Activated gamma-delta T cell treated with Interleukin-2 at 50 U/mL for 16 hours (primary cell): ENCODE results near the gene MAEA.

Experiments used
- DNase-seq: peaks from one replicate; pipeline ENCODE4 v3.0.0-alpha.2; 2020

MAEA gene

DNA sequence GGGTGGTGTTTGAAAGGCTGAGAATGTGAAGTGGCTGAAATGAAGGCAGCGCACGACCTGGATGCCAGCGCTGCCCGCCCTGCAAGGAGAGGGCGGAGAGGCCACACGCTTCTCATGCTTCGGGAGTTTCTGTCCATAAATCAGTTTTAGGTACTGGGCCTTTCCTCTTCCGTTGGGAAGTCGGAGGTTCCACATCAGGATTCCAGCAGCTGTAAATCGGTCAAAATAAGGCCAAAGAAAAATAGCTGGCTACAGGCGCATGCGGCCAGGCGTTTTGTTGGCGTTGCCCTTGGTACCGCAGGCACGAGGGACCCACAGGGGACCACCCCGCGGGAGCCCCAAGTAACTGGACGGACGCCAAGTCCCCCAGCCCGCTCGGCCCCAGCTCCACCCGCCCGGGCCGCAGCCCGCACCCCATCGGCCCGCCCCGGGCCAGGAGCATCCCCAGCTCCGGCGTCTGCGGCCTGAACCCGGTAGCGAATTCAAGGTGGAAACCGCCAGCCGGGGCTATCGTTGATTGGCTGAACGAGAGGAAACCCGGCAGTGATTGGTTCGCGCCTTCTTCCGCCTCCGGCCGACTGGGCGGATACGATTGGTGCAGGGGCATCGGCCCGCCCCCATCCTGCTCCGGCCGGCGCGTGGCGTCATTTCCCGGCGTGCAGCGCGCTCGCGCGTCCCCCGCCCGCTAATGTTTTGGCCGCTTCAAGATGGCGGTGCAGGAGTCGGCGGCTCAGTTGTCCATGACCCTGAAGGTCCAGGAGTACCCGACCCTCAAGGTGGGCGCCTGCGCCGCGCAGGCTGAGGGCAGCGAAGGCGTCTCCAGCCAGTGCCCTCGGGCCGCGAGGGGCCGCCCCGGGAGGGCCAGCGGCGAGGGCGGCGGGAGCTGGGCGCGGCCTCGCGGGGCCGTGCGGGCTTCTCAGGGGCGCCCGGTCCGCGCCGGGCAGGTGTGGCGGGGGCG lies at the start of gene MAEA:
TSS of gene MAEA (plus strand) at position 685 of the 958 bp plus-strand sequence. CDS start at position 708, 23 bp downstream.
- DNase-seq, result peak; percentile 96

DNA sequence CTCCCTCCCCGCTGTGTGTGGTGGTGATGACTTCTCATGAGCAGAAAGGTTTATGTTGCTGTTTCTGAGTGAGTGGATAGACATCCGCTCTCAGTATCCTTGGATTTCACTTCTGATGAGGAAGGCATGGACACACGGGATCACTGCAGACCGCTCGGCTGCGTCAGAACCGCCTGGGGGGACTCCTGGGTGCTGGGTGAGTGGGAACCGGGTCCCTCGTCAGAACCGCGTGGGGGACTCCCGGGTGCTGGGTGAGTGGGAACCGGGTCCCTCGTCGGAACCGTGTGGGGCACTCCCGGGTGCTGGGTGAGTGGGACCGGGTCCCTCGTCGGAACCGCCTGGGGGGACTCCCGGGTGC lies 49.8 kb upstream of the MAEA start:
- DNase-seq, result no peak

DNA sequence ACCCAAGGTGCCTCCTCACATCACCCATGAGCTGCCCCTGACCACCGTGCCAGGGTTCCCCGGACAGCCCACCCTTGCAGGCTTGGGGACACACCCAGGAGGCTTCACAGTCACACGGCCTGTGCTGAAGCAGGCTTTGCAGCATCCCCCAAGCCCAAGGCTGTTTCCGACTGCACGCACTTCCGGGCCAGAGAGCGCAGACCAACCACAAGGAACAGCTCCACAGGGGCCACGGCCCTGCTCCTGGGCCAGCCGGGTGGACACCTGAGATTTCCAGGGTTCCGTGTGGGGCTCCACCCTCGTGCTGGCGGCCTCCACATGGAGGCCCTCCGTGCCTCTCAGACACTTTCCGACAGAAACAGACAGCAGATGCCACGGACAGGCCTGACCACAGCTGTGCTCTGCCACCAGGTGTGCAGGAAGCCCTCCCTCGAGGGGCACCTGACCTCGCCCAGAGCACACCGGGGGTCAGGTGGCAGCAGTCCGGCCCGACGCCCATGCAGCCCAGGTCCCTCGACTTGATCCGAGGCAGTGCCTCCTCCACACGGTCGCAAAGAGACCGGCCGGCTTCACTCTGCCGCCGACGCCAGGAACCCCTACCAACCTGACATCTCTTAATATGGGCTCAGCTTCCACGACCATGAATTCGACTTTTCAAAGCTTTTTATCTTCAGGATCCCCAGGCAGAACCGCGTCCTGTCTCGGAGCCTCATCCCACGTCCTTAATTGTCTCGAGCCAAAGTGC lies 48.8 kb upstream of the MAEA start:
- no peak for DNase-seq

DNA sequence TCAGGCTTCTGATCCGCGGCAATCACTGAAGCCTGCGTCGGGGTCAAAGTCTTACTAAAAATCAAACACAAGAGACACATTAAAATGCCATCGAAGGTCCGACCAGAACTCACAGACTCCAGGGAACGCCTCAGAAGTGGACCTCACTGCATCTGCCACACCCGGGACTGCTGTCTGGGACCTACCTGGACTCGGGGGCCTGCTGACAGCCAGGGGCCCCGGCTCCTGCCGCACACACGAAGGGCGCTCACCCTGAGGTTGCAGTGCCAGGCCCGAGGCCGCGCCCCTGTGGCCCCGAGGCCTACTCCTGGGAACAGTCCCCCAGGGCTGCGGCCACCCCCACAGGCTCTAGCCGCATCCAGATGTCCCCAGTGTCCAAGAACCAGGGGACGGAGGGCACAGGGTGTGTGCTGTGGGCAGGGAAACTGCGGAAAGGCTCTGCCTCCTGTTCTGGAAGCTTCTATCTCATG lies 48.2 kb upstream of the MAEA start:
- no peak for DNase-seq

DNA sequence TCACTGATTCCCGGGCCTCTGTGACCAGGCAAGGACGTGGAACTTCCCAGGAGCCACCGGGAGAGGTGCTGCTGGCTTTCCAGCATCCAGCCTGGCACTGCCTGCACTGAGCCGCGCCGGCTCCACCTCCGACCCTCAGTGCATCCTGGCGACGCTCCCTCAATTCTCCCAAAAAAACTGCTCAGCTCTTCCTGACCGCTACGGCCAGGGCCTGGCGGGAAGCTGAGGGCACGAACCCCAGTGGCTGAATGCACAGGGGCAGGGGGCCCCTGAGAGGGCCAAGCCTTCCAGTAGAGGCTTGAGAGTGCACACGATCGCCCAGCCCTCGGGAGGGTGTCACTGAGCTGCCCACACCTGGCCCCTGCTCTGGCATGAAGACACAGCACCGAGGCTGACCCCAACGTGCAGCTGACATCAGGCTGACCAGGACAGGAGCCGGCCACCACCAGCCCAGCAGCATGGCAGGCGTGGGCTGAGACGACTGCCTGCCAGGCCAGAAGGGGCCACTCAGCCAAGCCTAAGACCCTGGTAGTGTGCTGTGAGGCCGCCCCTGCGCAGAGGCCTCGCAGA lies 47.7 kb upstream of the MAEA start:
- DNase-seq, result no peak

DNA sequence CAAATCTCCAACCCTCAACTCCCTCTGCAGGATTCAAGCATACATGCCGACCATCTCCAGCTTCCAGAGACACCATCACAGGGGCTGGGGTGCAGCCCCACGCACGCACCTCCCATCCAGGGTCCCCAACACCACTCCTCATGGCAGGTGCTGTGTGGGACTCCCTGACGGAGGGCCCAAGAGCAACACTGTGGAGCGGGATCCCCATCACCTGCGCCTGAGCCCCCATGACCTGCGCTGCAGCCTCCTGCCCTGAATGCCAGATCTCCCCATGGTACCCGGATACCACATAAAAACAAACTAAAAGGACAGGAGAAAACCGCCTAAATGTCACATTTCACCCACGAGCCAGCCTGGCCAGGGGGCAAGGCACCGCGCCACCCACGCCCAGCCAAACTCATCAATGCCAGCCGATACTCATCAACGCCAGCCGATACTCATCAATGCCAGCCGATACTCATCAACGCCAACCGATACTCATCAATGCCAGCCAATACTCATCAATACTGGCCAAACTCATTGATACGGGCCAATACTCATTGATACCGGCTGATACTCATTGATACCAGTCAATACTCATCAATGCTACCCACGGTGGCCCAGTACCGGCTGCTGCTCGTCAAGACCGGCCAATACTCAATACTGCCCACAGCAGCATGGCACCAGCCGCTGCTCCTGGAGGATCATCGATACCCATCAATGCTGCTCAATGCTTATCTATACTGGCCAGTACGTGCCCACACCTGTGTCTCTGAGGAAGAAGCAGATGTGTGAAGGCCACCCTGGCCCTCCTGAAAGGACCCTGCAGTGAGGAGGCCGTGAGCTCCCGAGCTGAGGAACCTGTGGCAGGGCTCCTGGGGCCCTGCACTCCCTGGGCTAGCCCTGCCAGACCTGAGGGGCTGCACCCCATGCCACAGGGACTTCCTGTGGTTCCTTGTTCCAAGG lies 46.9 kb upstream of the MAEA start:
- DNase-seq, result no peak

DNA sequence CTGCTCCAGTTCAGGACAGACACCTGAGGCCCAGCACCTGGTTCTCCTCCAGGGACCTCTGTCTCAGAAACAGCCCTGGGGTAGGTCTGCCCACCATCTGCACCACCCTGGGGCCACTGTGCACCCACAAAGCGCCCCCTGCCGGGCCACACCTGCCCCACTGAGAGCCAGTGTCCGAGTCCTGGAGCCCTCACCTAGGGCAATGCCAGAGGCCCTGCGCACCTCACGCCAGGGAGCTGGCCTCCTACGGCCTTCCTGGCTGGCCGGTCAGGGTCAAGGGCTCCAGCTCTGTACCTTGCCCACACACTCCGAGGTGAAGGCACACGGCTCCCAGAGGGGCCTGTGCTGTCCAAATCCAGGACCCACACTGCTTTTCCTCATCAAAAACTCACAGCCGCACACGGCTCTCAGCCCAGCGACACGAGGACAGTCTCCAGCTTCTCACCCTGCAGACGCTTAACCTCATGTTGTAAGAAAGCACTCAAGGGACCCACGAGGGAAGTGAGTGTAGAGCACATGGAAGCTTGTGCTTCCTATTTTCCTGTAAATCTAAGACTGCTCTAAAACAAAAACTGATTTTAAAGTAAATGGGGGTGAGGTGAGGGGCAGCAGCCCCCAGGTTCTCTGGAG lies 46.1 kb upstream of the MAEA start:
- DNase-seq, result no peak

DNA sequence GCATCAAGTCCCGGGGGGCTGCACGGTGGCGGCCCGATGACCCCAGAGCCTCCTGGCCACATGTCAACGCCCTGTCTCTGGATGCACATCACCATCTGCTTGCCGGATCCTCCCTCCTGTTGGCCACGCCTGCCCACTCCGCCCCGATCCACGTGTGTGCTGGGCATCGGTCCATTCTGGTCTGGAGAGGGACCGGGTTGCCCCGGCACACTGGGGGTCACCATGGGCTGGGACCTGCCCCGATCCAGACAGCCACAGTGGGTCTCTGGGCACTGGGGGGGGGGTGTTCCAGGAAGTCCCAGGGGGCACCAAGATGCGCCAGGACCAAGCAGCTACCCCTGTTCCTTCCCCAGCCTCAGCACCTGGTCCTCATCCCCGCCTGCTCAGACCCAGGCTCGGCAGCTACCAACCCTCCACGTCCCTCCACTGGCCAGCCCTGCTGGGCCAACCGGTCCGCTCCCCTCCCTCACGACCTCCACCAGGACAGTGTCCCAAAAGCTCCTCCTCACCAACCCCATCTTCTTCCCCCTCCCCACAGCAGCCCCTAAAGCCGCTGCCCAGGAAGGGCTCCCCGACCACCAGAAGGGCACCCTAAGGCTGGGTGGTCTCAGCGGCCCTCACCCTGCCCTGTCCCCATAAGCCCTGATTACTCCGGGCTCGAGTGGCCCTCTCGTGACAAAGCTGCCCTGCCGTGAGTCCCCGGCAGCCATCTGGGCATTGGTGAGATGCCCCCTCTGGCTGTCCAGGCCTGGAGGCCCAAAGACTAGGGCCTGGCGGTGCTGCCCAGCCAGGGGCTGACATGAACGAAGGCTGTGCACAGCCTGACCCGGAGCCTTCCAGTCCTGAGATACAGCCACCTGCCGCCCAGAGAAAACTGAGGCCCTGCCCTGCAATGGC lies 45.4 kb upstream of the MAEA start:
- no peak for DNase-seq

DNA sequence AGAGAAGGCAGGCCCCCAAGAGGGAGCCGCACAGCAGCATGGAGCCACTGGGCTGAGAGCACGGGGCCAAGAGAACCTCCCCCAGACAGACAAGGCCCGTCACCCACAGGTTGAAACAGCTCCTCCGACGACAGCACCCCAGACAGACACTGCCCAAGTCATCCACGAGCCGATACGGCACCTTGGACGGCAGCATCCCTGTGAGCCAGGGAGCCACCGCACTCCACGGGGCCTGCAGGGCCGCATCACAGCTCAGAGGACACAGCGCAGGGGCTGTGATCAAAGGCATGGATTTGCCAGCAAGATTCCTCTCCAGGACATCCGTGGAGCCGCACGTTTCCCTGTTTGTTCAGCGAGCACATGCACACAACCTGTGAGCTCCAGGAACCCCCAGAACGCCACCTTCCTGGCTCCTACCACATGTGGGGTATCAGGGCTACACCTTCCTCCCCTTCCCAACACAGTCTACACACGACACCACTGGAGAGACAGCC lies 44.7 kb upstream of the MAEA start:
- no peak for DNase-seq

DNA sequence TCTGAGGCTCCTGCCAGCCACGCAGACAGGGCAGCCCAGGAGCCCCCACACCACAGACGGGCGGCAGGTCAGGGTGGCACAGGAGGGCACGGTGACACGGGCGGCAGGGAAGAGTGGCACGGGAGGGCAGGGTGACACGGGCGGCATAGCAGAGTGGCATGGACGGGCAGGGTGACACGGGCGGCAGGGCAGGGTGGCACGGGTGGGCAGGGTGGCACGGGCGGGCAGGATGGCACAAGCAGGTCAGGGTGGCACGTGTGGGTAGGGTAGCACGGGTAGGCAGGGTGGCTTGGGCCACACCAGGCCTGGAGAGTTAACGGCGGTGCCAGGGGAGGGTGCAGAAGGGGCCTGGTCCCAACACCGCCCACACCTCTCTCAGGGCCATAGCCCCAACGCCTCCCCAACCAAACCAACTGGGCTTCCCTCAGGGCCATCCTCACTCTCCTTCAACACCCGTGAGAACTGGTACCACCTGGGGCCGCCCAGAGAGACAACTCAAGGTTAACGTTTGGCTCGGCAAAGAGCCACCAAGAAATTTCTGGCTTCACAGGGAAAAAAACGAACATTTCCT lies 44.1 kb upstream of the MAEA start:
- no peak for DNase-seq

DNA sequence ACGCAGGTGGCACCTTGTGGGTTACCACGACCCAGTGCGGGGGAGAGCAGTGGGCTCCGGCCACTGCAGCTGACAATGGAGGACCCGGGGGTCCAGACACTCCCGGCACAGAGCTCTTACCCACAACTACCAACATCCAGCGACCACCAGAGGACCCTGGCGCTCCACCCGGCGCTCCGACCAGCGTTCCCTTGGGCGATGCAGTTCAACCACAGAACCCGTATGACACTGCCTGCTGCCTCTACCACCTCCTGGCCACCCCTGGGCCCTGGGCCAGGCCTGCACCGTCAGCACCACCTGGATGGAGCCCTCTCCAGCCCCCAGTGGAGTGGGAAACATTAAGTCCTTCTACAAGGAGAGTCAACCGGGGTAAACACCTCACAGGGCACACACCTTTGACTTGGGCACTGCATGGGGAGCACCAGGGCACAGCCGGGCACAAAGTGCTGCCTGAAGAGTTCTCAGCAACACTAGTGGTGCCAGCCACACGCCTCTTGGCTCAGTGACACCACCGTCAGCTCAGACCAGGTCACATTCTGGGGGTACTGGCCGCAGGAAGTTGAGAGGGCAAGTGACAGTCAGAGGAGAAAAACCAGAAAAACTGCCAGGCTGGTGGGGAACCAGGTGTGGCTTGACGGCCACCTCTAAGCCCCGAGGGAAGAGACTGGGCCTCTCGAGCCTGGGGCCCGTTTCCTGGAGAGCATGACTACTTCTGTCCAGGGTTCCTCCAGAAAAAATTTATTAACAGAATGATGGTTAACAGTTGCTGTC lies 43.4 kb upstream of the MAEA start:
- no peak for DNase-seq

DNA sequence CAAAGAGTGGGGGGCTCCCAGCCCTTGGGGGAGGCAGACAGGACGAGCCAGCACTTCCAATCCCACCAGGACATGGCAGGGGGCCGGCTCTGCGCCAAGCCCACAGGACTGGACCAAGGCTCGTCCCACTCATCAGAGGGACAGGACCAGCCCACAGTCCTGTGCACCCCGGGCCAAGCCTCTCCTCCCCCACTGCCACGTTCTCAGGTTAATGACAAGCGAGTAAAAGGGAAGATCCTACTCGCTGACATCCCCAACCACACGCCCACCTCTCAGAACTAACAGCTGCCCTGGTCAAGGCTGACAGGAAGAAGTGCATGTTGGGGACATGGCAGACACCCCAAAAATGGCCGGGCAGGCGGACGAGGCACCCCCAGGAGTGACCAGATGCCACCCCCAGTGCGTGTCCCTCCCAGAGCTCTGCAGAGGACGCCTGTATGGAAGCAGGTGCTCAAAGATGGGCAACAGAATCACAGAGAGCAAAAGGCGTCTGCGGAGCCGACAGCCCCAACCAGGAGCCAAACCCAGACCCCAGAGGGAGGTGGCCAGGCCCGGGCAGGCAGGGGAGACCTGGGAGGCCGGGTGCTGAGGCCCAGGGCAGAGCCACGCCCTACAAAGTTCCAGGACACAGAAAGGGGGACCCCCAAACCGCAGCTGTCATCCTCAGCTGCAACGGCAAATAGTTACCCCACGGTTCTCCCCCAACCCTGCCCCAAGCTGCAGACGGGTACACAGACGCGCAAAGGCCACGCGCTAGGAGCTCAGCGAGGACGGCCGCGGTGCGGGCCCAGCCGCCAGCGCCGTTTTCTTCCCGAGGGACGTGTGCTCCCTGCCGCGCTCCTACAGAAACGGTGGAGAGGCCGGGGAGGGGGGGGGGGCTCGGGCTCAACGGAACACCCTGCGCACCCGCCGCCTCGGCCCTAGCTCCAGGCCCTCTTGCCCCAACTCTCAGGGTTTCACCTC lies 42.5 kb upstream of the MAEA start:
- no peak for DNase-seq

DNA sequence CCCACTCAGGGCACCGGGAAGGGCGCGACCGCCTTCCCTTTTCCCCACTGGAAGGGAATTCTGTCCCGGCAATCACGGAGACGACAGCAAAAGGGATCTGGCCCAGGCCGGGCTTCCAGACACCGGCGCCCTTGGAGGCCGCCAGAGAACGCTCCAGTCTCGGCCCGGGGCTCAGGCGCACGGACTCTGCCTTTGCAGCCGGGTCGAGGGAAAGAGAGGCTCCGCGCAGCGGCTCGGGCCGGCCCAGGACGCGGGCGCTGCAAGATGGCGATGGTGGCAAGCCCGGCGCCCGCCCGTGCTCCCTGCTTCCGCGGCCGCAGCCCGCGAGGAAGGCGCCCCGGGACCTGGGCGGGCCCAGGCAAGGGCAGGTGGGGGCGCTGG lies 41.8 kb upstream of the MAEA start:
- no peak for DNase-seq

DNA sequence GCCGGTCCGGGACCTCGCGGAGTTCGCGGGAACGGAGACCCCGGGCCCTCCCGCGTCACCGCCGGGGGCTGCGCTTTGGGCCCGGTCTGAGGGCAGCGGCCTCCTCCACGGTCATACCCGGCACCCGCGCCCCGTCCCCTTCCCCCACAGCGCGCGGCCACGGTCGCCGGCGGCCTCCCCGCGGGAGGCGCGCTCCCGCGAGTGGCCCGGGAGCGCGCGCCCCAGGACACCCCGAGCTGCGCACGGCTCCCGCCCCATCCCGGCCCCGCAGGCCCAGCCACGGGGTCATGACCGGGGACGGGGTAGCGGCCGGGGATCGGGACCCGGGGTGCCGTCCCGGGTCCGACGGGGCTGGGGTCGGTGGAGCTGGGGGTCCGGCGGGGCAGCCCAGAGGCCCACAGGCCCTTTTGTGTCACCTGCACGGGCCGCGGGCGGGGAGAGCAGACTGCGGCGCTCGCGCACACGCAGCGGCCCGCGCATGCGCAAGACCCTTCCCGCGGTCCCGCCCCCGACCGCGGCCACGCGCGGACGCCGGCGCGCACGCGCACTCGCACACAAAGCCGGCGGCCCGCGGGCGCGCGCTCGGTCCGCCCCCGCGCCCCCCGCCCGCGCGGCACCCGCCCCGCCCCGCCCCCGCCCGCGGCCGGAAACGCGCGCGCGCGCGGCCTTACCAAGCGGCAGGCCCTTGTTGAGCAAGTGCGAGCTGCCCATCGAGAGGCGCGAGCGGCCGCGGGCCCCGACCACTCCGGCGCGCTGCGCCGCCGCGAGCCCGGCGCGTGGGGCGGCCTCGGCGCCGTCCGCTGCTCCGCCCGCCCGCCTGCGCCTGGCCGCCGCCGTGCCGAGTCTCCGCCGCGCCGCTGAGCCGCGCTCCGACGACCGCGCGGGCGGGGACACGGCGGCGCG lies 41.2 kb upstream of the MAEA start, which contains the start of gene CTBP1:
TSS of gene CTBP1 (minus strand) at position 886 of the 903 bp plus-strand sequence. CDS start 7,799 bp downstream, outside the sequence.
- DNase-seq, result peak; percentile 80

DNA sequence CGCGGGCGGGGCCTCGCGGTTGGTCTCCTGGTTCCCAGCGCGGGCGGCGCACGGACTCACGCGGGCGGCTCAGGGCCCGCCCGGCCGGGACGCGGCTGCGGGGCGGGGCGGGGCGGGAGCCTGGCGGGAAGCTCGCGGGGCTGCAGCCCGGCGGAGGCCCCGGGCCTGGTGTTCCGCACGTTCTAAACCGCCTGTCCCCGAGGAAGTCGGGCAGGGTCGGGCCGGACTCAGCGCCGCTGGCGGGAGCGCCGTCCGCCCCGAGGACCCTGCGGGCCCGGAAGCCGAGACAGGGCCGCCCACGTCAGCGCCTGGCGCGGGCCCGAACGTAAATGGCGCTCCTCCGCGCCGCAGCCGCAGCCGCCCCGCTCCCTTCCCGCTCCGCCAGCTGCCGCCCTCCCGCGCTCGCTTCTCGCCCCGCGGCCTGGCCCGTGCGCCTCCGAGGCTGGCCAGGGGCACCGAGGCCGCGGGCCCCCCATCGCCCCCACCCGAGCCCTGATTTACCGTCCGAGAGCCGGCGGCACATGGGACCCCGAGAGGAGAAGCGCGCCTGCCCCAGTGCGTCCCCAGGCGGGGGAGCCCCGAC lies 40.5 kb upstream of the MAEA start:
- peak; percentile 78 for DNase-seq

DNA sequence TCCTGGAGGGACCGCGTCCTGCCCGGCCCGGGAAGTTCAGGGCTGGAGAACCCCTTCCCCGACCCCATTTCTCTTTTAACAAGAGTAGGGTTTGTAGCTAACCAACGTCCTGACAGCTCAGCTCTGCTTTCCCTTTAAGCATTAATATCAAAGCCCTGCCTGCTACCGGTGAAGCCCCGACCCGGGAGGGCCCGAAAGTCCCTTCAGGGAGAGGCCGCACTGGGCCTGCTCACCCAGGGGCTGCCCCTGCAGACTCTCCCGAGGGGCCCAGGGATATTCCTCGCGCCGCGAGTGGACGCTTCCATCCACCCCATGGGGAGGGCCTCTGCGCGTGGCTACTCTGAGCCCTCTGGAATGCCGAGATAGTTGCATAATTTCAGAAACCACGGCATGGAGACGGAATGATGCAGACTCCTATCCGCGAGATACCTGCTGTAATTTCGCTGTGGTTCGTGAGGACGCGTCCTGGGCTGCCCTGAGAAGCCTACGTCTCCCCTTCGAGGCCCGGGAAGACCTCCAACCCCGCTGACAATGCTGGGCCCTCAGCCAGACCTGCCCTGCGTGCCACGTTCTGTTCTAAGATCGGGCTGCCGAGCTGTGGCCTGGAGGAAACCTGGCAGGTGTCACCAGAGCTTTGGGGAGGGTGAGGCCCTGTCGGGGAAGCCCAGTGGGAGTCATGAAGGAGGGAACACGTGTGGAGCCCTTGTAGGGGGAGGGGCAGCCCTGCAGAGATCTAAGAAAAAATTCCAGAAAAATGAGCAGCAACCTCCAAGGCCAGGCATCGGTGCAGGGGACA lies 39.8 kb upstream of the MAEA start:
- DNase-seq, result no peak
